MM.1S (cell line): ENCODE results near the gene JAM2.

Experiments used
- DNase-seq: peaks from one replicate; pipeline ENCODE4 v3.0.0-alpha.2; 2015
- H2AFZ ChIP-seq: fragments of 300-600 bp; sonication (generic); 2 replicates; pipeline ENCODE4 v1.6.0; 2016; ENCODE audit warnings: antibody characterized with exemption, low read length
- H3F3A ChIP-seq: fragments of 300-600 bp; sonication (generic); 2 replicates; pipeline ENCODE4 v1.6.1; 2016; ENCODE audit warnings: mild to moderate bottlenecking, antibody characterized with exemption, low read length, moderate library complexity, mixed read lengths; ENCODE audit not compliant: insufficient read depth
- H3K27ac ChIP-seq: fragments of 300-600 bp; sonication (generic); 2 replicates; pipeline ENCODE4 v1.5.1; 2016; ENCODE audit warnings: mild to moderate bottlenecking, low read length
- H3K27me3 ChIP-seq: fragments of 300-600 bp; sonication (generic); replicated peaks from 2 replicates; pipeline ENCODE4 v1.6.0; 2016; ENCODE audit warnings: low read length; ENCODE audit not compliant: insufficient read depth
- H3K36me3 ChIP-seq: fragments of 300-600 bp; sonication (generic); replicated peaks from 2 replicates; pipeline ENCODE4 v1.6.1; 2016; ENCODE audit warnings: mild to moderate bottlenecking, low read length, mixed read lengths; ENCODE audit not compliant: insufficient read depth
- H3K4me1 ChIP-seq: fragments of 300-600 bp; sonication (generic); 2 replicates; pipeline ENCODE4 v1.6.1; 2016; ENCODE audit warnings: low read length, mixed read lengths
- H3K4me2 ChIP-seq: fragments of 300-600 bp; sonication (generic); 2 replicates; pipeline ENCODE4 v1.6.0; 2016; ENCODE audit warnings: low read depth, low read length
- H3K4me3 ChIP-seq: fragments of 300-600 bp; sonication (generic); 2 replicates; pipeline ENCODE4 v1.5.1; 2016; ENCODE audit warnings: low read length, mixed read lengths
- H3K79me2 ChIP-seq: fragments of 300-600 bp; sonication (generic); 2 replicates; pipeline ENCODE4 v1.6.1; 2016; ENCODE audit warnings: mixed run types, low read length, mixed read lengths
- H3K9ac ChIP-seq: fragments of 300-600 bp; sonication (generic); 2 replicates; pipeline ENCODE4 v1.6.1; 2016; ENCODE audit warnings: low read length, mixed read lengths
- H3K9me2 ChIP-seq: fragments of 300-600 bp; sonication (generic); replicated peaks from 2 replicates; pipeline ENCODE4 v1.6.1; 2016; ENCODE audit warnings: mild to moderate bottlenecking, low read length, mixed read lengths; ENCODE audit not compliant: insufficient read depth
- H3K9me3 ChIP-seq: fragments of 300-600 bp; sonication (generic); replicated peaks from 2 replicates; pipeline ENCODE4 v1.6.1; 2016; ENCODE audit warnings: mild to moderate bottlenecking, low read length, mixed read lengths; ENCODE audit not compliant: insufficient read depth
- H4K20me1 ChIP-seq: fragments of 300-600 bp; sonication (generic); 2 replicates; pipeline ENCODE4 v1.6.1; 2016; ENCODE audit warnings: mild to moderate bottlenecking, low read length, moderate library complexity, mixed read lengths; ENCODE audit not compliant: insufficient read depth
- EZH2 ChIP-seq: fragments of 300-600 bp; sonication (generic); optimal IDR thresholded peaks from 2 replicates; pipeline ENCODE3; 2017; ENCODE audit warnings: low read depth, mild to moderate bottlenecking, antibody characterized with exemption, low read length, mixed read lengths
- EZH2phosphoT487 ChIP-seq: fragments of 300-600 bp; sonication (generic); IDR thresholded peaks from 2 replicates; pipeline ENCODE4 v1.6.1; 2018; ENCODE audit warnings: antibody characterized with exemption, low read length
- TF ChIP-seq, protein P1 (sequence below): fragments of 300-600 bp; sonication (generic); IDR thresholded peaks from 2 replicates; pipeline ENCODE4 v1.5.1; 2016; ENCODE audit warnings: antibody characterized with exemption, low read length, mixed read lengths

Gene JAM2

GRCh38 chr21:25664491-25664931, 25.5 kb downstream of the JAM2 start:
- no peaks in the 10 kb centered on the region for H3K4me1 ChIP-seq
- no peak for DNase-seq
- no peaks in the 10 kb centered on the region for H3F3A ChIP-seq
- H3K79me2 ChIP-seq: no peaks in the 10 kb centered on the region
- no peak overlapping the region for H3K4me2 ChIP-seq
- no peak overlapping the region for H2AFZ ChIP-seq
- H3K27ac ChIP-seq: no peak overlapping the region
- no peaks in the 10 kb centered on the region for H3K36me3 ChIP-seq
- H4K20me1 ChIP-seq: no peaks in the 10 kb centered on the region
- TF ChIP-seq EZH2 (no peak), EZH2phosphoT487 (no peak)
- TF ChIP-seq, protein P1, sequence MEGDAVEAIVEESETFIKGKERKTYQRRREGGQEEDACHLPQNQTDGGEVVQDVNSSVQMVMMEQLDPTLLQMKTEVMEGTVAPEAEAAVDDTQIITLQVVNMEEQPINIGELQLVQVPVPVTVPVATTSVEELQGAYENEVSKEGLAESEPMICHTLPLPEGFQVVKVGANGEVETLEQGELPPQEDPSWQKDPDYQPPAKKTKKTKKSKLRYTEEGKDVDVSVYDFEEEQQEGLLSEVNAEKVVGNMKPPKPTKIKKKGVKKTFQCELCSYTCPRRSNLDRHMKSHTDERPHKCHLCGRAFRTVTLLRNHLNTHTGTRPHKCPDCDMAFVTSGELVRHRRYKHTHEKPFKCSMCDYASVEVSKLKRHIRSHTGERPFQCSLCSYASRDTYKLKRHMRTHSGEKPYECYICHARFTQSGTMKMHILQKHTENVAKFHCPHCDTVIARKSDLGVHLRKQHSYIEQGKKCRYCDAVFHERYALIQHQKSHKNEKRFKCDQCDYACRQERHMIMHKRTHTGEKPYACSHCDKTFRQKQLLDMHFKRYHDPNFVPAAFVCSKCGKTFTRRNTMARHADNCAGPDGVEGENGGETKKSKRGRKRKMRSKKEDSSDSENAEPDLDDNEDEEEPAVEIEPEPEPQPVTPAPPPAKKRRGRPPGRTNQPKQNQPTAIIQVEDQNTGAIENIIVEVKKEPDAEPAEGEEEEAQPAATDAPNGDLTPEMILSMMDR: no peak
- no peak overlapping the region for H3K9ac ChIP-seq
- H3K27me3 ChIP-seq: no peaks in the 10 kb centered on the region
- no peaks in the 10 kb centered on the region for H3K9me2 ChIP-seq
- H3K4me3 ChIP-seq: no peak overlapping the region
- H3K9me3 ChIP-seq: no peaks in the 10 kb centered on the region

GRCh38 chr21:25670726-25671125, 31.7 kb downstream of the JAM2 start:
- no peaks in the 10 kb centered on the region for H4K20me1 ChIP-seq
- no peaks in the 10 kb centered on the region for H3K36me3 ChIP-seq
- H3K4me3 ChIP-seq: no peak overlapping the region
- H3K4me1 ChIP-seq: no peaks in the 10 kb centered on the region
- TF ChIP-seq EZH2phosphoT487: no peak
- TF ChIP-seq, protein P1: no peak
- no peak for TF ChIP-seq EZH2
- no peak overlapping the region for H2AFZ ChIP-seq
- H3K27me3 ChIP-seq: no peaks in the 10 kb centered on the region
- no peak for DNase-seq
- no peaks in the 10 kb centered on the region for H3K79me2 ChIP-seq
- H3F3A ChIP-seq: no peaks in the 10 kb centered on the region
- no peak overlapping the region for H3K4me2 ChIP-seq
- no peak overlapping the region for H3K9ac ChIP-seq
- no peak overlapping the region for H3K27ac ChIP-seq
- H3K9me2 ChIP-seq: no peaks in the 10 kb centered on the region
- H3K9me3 ChIP-seq: no peaks in the 10 kb centered on the region

DNA sequence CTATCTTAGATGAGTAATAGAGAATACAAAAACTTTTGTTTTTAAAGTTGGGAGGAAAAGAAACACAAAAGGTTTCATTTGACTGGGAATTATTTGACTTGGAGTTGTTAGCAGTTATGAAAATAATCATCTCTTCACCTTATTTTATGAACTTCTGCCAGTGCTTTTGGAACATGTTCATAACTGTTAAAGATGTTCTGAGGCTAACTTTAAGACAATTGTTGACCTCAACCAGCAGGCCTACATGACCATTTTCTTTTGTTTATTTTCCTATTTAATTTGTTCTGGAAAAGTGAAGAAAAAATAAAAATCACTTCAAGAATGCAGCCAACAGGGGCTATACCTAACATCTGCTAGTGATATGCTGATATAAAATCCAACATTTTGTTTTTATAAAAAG, 37.4 kb downstream of the JAM2 start:
- Histone ChIP-seq H3K27me3 (no peaks in the 10 kb centered on the region), H3K9me3 (no peaks in the 10 kb centered on the region), H3K27ac (no peak overlapping the region), H3K36me3 (no peaks in the 10 kb centered on the region), H3K79me2 (no peaks in the 10 kb centered on the region), H3K4me2 (no peak overlapping the region), H3F3A (no peaks in the 10 kb centered on the region), H2AFZ (no peak overlapping the region), H4K20me1 (no peaks in the 10 kb centered on the region), H3K4me1 (no peaks in the 10 kb centered on the region), H3K4me3 (no peak overlapping the region), H3K9ac (no peak overlapping the region), H3K9me2 (no peaks in the 10 kb centered on the region)
- TF ChIP-seq EZH2 (no peak), EZH2phosphoT487 (no peak)
- TF ChIP-seq, protein P1: no peak
- DNase-seq: no peak
